Measurements from ENCODE around the gene CHD3.

DNA sequence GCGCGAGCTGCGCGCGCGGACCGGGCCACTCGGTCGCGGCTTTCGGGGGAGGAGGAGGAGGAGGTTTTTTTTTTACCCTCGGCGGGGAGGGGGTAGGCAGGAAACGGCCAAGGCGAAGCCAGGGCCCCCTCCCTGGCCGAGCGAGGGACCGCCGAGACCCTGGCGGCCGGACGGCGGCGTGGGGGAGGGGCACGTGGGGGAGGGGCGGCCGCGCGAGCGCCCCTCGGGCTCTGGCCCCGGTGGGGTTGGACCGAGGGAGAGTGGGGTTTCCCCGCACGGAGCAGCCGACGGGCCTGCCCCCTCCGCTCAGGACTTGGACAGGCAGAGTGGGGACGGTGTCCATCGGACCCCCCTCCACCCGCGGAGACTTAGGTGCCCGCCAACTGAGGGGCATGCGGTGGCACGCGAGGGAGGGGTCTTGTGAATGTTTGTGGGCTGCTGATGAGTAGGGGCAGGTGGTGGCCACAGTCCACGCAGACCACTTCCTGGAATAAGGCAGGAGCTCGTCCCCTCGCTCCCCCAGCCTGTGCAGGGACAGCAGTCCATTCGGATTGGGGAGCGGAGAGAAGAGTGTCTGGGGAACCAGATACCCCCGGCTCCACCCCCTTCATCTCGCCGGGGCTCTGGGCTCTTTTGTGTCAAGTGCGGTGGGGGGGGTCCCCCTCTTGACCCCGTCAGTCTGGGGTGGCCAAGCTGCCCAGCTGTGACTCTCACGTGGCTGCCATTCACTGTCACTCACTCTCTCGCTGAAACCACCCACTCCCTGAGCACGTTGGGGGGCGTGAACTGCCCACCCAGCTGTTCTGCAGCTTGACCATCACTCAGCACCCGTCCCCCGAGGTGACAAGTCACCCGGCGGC lies 3.0 kb upstream of the CHD3 start:
- TF ChIP-seq, protein P1, sequence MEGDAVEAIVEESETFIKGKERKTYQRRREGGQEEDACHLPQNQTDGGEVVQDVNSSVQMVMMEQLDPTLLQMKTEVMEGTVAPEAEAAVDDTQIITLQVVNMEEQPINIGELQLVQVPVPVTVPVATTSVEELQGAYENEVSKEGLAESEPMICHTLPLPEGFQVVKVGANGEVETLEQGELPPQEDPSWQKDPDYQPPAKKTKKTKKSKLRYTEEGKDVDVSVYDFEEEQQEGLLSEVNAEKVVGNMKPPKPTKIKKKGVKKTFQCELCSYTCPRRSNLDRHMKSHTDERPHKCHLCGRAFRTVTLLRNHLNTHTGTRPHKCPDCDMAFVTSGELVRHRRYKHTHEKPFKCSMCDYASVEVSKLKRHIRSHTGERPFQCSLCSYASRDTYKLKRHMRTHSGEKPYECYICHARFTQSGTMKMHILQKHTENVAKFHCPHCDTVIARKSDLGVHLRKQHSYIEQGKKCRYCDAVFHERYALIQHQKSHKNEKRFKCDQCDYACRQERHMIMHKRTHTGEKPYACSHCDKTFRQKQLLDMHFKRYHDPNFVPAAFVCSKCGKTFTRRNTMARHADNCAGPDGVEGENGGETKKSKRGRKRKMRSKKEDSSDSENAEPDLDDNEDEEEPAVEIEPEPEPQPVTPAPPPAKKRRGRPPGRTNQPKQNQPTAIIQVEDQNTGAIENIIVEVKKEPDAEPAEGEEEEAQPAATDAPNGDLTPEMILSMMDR (conservative IDR thresholded peaks at IDR 0.05), result no peak
- no peak for TF ChIP-seq EZH2 (IDR thresholded peaks at IDR 0.05; ENCODE audit: low read depth)

All from PC-9 (cell line).